GM19463 (cell line): ENCODE data around the gene ABR.
"Not testable (repeated sequence)": the region's sequence is repeated elsewhere in the genome, so short reads cannot be mapped to it uniquely, and the experiment has no call there.

ENCODE experiments used
- ATAC-seq: cut with Tn5 transposase; IDR thresholded peaks from one replicate; pipeline ENCODE4 v1.9.1; 2021; ENCODE audit warnings: mild to moderate bottlenecking, moderate library complexity; ENCODE audit not compliant: unreplicated experiment

Gene ABR

GRCh38 chr17:1150863-1151600 lies 28.7 kb downstream of the ABR start:
- ATAC-seq = no peak

- no peak for ATAC-seq
These were observed 29.9 kb downstream of the ABR start for GRCh38 chr17:1149869-1150268.

- ATAC-seq = no peak
These were observed 32.1 kb downstream of the ABR start for GRCh38 chr17:1147664-1148063.

- ATAC-seq = no peak
These were observed 33.1 kb downstream of the ABR start for GRCh38 chr17:1146561-1147265.

GRCh38 chr17:1145311-1145986 lies 34.3 kb downstream of the ABR start:
- ATAC-seq = no peak

- no peak for ATAC-seq
These were observed 35.6 kb downstream of the ABR start for GRCh38 chr17:1144162-1144561.

GRCh38 chr17:1143573-1143972 lies 36.2 kb downstream of the ABR start:
- no peak for ATAC-seq

- ATAC-seq = no peak
These were observed 37.2 kb downstream of the ABR start for GRCh38 chr17:1142561-1142971.

GRCh38 chr17:1137465-1137894 lies 42.3 kb downstream of the ABR start:
- ATAC-seq = no peak

- ATAC-seq = no peak
These were observed 43.0 kb downstream of the ABR start for GRCh38 chr17:1136748-1137147.

- no peak for ATAC-seq
These were observed 45.0 kb downstream of the ABR start for GRCh38 chr17:1134634-1135324.

GRCh38 chr17:1130191-1130590 lies 49.6 kb downstream of the ABR start:
- no peak for ATAC-seq

GRCh38 chr17:1128463-1128862 lies 51.3 kb downstream of the ABR start:
- ATAC-seq = not testable (repeated sequence)

- ATAC-seq = no peak
These were observed 52.8 kb downstream of the ABR start for GRCh38 chr17:1126801-1127550.

GRCh38 chr17:1126250-1126797 lies 53.5 kb downstream of the ABR start:
- no peak for ATAC-seq

- no peak for ATAC-seq
These were observed 54.0 kb downstream of the ABR start for GRCh38 chr17:1125788-1126145.

GRCh38 chr17:1124896-1125787 lies 54.6 kb downstream of the ABR start:
- no peak for ATAC-seq

- no peak for ATAC-seq
These were observed 55.7 kb downstream of the ABR start for GRCh38 chr17:1123921-1124715.
